Superior temporal gyrus (tissue), 1 donor: ENCODE data around the gene RNU1-4.
"Not testable (repeated sequence)": the region's sequence is repeated elsewhere in the genome, so short reads cannot be mapped to it uniquely, and the experiment has no call there.

Source experiments
- DNase-seq: peaks from one replicate; pipeline ENCODE4 v3.0.0-alpha.2; 2016; ENCODE audit errors: extremely low spot score

Gene RNU1-4

GRCh38 chr1:16740047-16740964 is at the start of gene RNU1-4:
Gene RNU1-4 (plus strand): TSS chr1:16740516.
- not testable (repeated sequence) for DNase-seq

GRCh38 chr1:16690971-16691682 is 49.2 kb upstream of the RNU1-4 start:
- not testable (repeated sequence) for DNase-seq

- DNase-seq: not testable (repeated sequence)
Measured at GRCh38 chr1:16692283-16692682, 48.0 kb upstream of the RNU1-4 start.

- not testable (repeated sequence) for DNase-seq
Measured at GRCh38 chr1:16692717-16693448, 47.4 kb upstream of the RNU1-4 start.

GRCh38 chr1:16693449-16694307 is 46.6 kb upstream of the RNU1-4 start:
- DNase-seq: not testable (repeated sequence)

- not testable (repeated sequence) for DNase-seq
Measured at GRCh38 chr1:16694308-16694702, 46.0 kb upstream of the RNU1-4 start.

- DNase-seq: not testable (repeated sequence)
Measured at GRCh38 chr1:16696507-16697150, 43.7 kb upstream of the RNU1-4 start.

- not testable (repeated sequence) for DNase-seq
Measured at GRCh38 chr1:16697152-16697551, 43.2 kb upstream of the RNU1-4 start.

GRCh38 chr1:16699440-16699839 is 40.9 kb upstream of the RNU1-4 start:
- not testable (repeated sequence) for DNase-seq

- DNase-seq: not testable (repeated sequence)
Measured at GRCh38 chr1:16700138-16700895, 40.0 kb upstream of the RNU1-4 start.

GRCh38 chr1:16701189-16701588 is 39.1 kb upstream of the RNU1-4 start:
- DNase-seq: not testable (repeated sequence)

- DNase-seq: not testable (repeated sequence)
Measured at GRCh38 chr1:16702280-16702679, 38.0 kb upstream of the RNU1-4 start.

- DNase-seq: not testable (repeated sequence)
Measured at GRCh38 chr1:16703141-16703540, 37.2 kb upstream of the RNU1-4 start.

GRCh38 chr1:16703602-16704001 is 36.7 kb upstream of the RNU1-4 start:
- not testable (repeated sequence) for DNase-seq

- DNase-seq: not testable (repeated sequence)
Measured at GRCh38 chr1:16704076-16704475, 36.2 kb upstream of the RNU1-4 start.

GRCh38 chr1:16704502-16705100 is 35.7 kb upstream of the RNU1-4 start:
- DNase-seq: not testable (repeated sequence)

GRCh38 chr1:16706302-16706701 is 34.0 kb upstream of the RNU1-4 start:
- DNase-seq: not testable (repeated sequence)

GRCh38 chr1:16707130-16708093 is 32.9 kb upstream of the RNU1-4 start:
- DNase-seq: not testable (repeated sequence)
